ENCODE results near the gene MEGF8.

MEGF8 gene

GRCh38 chr19:42290523-42291434 lies 34.7 kb upstream of the MEGF8 start:
- TF ChIP-seq CTCF (IDR thresholded peaks at IDR 0.05; ENCODE audit: insufficient read depth, missing control alignments) = peak; percentile 37
- DNase-seq (ENCODE audit: insufficient read length, low spot score) = no peak
- no peak for FAIRE-seq

- no peak for TF ChIP-seq CTCF (IDR thresholded peaks at IDR 0.05; ENCODE audit: insufficient read depth, missing control alignments)
- FAIRE-seq (no peak), DNase-seq (ENCODE audit: insufficient read length, low spot score) (no peak)
Measured at GRCh38 chr19:42291435-42291810, 34.0 kb upstream of the MEGF8 start.

GRCh38 chr19:42292042-42292960 lies 33.1 kb upstream of the MEGF8 start:
- no peak for FAIRE-seq
- no peak for TF ChIP-seq CTCF (IDR thresholded peaks at IDR 0.05; ENCODE audit: insufficient read depth, missing control alignments)
- no peak for DNase-seq (ENCODE audit: insufficient read length, low spot score)

GRCh38 chr19:42292963-42293362 lies 32.5 kb upstream of the MEGF8 start:
- no peak for TF ChIP-seq CTCF (IDR thresholded peaks at IDR 0.05; ENCODE audit: insufficient read depth, missing control alignments)
- FAIRE-seq = no peak
- DNase-seq (ENCODE audit: insufficient read length, low spot score) = no peak

GRCh38 chr19:42293540-42293939 lies 31.9 kb upstream of the MEGF8 start:
- no peak for TF ChIP-seq CTCF (IDR thresholded peaks at IDR 0.05; ENCODE audit: insufficient read depth, missing control alignments)
- FAIRE-seq (no peak), DNase-seq (ENCODE audit: insufficient read length, low spot score) (no peak)

- no peak for TF ChIP-seq CTCF (IDR thresholded peaks at IDR 0.05; ENCODE audit: insufficient read depth, missing control alignments)
- FAIRE-seq (no peak), DNase-seq (ENCODE audit: insufficient read length, low spot score) (no peak)
Measured at GRCh38 chr19:42293948-42294347, 31.5 kb upstream of the MEGF8 start.

All from D721Med (cell line).